ENCODE measurements around the gene ARSB. TPM values are rescaled to one million over a fixed set of nuclear protein-coding genes. Genes with fewer than 3 reads are reported as not detected.
"Not testable (repeated sequence)": the region's sequence is repeated elsewhere in the genome, so short reads cannot be mapped to it uniquely, and the experiment has no call there.

The ARSB gene
- total and polyA plus RNA-seq, 2 donors (not counting 1 experiment from before 2014, with no cell fraction given), result 4.6 to 9.8 TPM

DNA sequence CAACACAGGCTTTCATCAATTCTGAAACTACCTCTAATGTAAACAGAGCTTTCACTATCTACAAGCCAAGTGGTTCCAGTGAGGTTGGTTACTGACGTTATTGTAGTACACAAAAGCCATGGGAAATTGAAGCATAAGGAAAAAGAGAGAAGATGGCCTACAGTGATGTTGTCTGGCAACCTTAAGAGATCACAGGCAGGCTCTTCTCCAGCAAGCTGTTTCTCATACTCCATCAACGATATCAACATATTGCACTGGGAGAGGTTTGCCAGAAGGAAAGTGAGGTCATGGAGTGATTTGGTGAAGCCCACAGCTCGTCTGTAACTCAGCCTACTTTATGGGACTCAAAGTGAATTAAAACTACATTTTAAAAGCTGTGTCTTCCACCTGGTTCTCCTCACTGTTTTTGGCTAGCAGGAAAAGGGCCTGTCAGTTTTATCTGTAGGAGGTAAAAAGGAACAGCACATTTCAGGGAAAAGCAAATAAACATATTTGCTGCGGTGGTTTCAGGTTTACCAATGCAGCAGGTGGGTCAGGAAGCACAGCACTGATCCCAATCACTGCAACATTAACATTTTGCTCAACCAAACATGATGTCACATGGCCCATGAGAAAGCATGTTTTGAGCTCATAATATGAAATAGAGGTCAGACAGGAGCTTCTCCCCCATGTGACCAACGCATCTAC lies 72.9 kb downstream of the ARSB start:
- no peak overlapping the region for H3K27ac Mint-ChIP-seq
- H3K4me3 Mint-ChIP-seq, result no peak overlapping the region
- TF ChIP-seq, protein P1, sequence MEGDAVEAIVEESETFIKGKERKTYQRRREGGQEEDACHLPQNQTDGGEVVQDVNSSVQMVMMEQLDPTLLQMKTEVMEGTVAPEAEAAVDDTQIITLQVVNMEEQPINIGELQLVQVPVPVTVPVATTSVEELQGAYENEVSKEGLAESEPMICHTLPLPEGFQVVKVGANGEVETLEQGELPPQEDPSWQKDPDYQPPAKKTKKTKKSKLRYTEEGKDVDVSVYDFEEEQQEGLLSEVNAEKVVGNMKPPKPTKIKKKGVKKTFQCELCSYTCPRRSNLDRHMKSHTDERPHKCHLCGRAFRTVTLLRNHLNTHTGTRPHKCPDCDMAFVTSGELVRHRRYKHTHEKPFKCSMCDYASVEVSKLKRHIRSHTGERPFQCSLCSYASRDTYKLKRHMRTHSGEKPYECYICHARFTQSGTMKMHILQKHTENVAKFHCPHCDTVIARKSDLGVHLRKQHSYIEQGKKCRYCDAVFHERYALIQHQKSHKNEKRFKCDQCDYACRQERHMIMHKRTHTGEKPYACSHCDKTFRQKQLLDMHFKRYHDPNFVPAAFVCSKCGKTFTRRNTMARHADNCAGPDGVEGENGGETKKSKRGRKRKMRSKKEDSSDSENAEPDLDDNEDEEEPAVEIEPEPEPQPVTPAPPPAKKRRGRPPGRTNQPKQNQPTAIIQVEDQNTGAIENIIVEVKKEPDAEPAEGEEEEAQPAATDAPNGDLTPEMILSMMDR (IDR thresholded peaks at IDR 0.05), result no peak
- TF ChIP-seq EZH2 (IDR thresholded peaks at IDR 0.05; ENCODE audit: borderline replicate concordance, insufficient read depth, low read depth, low read length, poor library complexity, severe bottlenecking), result no peak

DNA sequence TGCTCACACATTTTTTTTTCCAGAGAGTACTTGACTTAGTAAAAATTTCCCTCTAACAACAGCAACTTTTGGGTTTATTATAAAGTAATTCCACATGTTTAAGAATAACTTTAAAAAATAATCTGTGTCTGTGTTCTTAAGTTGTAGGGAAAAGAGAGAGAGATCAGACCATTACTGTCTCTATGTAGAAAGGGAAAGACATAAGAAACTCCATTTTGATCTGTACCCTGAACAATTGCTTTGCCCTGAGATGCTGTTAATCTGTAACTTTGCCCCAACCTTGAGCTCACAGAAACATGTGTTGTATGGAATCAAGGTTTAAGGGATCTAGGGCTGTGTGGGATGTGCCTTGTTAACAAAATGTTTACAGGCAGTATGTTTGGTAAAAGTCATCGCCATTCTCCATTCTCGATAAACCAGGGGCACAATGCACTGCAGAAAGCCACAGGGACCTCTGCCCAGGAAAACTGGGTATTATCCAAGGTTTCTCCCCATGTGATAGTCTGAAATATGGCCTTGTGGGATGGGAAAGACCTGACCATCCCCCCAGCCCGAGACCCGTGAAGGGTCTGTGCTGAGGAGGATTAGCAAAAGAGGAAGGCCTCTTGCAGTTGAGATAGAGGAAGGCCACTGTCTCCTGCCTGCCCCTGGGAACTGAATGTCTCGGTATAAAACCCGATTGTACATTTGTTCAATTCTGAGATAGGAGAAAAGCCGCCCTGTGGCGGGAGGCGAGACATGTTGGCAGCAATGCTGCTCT lies 75.7 kb downstream of the ARSB start:
- POLR2A ChIA-PET, result not testable (repeated sequence)

More for the DNA sequence above, 72.9 kb downstream of the ARSB start:
- Mint-ChIP-seq H3K9me3 (ENCODE audit: insufficient read depth) (no peaks in the 10 kb centered on the region), H3K4me1 (peaks cover 28% of the 10 kb centered on the region), H3K27me3 (no peaks in the 10 kb centered on the region)
- WGBS (ENCODE audit: insufficient coverage), result 94% methylated on average over 2 of the region's 5 CpGs
- Histone ChIP-seq H3K4me3 (ENCODE audit: control extremely low read depth in 1 of 5, extremely low read depth in 1 of 5, insufficient read depth in 1 of 5, low read depth in 2 of 5, low read length in 4 of 5) (no peak overlapping the region), H2AFZ (ENCODE audit: insufficient read depth, low read depth, low read length, poor library complexity, severe bottlenecking) (no peak overlapping the region), H3K9ac (ENCODE audit: low read length) (no peak overlapping the region), H3K27ac (ENCODE audit: low read length in 2 of 2) (no peak overlapping the region), H3K79me2 (ENCODE audit: control insufficient read depth, insufficient read depth, low read length) (no peaks in the 10 kb centered on the region), H3K4me2 (replicated peaks; ENCODE audit: low read depth, low read length, poor library complexity, severe bottlenecking) (no peak overlapping the region), H4K20me1 (ENCODE audit: control insufficient read depth, insufficient read depth, low read length, poor library complexity, severe bottlenecking) (no peaks in the 10 kb centered on the region), H3K27me3 (replicated peaks in 1 of 4; ENCODE audit: control extremely low read depth in 1 of 4, control insufficient read depth in 3 of 4, insufficient read depth in 4 of 4, low read length in 3 of 4) (no peaks in the 10 kb centered on the region), H3K9me3 (ENCODE audit: control extremely low read depth in 1 of 3, control insufficient read depth in 2 of 3, insufficient read depth in 1 of 3, low read length in 2 of 3) (no peaks in the 10 kb centered on the region), H3K4me1 (ENCODE audit: control insufficient read depth in 2 of 2, insufficient read depth in 2 of 2, low read length in 2 of 2) (peaks cover 15 to 18% of the 10 kb centered on the region in 2 donors), H3K36me3 (replicated peaks in 1 of 2; ENCODE audit: control extremely low read depth in 1 of 2, control insufficient read depth in 1 of 2, extremely low read depth in 1 of 2, insufficient read depth in 2 of 2, low read length in 1 of 2) (no peaks in the 10 kb centered on the region)
- intact Hi-C loops (cut with micrococcal nuclease), result no loop called here
- DNase-seq, result no peak
- no peak for ATAC-seq (ENCODE audit: low read depth)
- ChIA-PET CTCF (interaction anchor here (0.6 to 1.2 kb wide), 4 partner anchors 12 to 375 kb away, joined by 3 to 4 read pairs (median 3); no protein-coding TSS in a partner anchor), POLR2A (no interaction called here)

More for the DNA sequence above, 75.7 kb downstream of the ARSB start:
- H3K9me3 ChIP-seq (ENCODE audit: control extremely low read depth in 1 of 3, control insufficient read depth in 2 of 3, insufficient read depth in 1 of 3, low read length in 2 of 3); H3K79me2 ChIP-seq (ENCODE audit: control insufficient read depth, insufficient read depth, low read length); H4K20me1 ChIP-seq (ENCODE audit: control insufficient read depth, insufficient read depth, low read length, poor library complexity, severe bottlenecking); H3K4me3 ChIP-seq (ENCODE audit: control extremely low read depth in 1 of 5, extremely low read depth in 1 of 5, insufficient read depth in 1 of 5, low read depth in 2 of 5, low read length in 4 of 5); H3K27me3 ChIP-seq (replicated peaks in 1 of 4; ENCODE audit: control extremely low read depth in 1 of 4, control insufficient read depth in 3 of 4, insufficient read depth in 4 of 4, low read length in 3 of 4); ATAC-seq (ENCODE audit: low read depth); intact Hi-C loops (cut with micrococcal nuclease); H3K27ac Mint-ChIP-seq; H3K36me3 ChIP-seq (replicated peaks in 1 of 2; ENCODE audit: control extremely low read depth in 1 of 2, control insufficient read depth in 1 of 2, extremely low read depth in 1 of 2, insufficient read depth in 2 of 2, low read length in 1 of 2); DNase-seq; H3K9ac ChIP-seq (ENCODE audit: low read length); H3K4me3 Mint-ChIP-seq; H3K4me2 ChIP-seq (replicated peaks; ENCODE audit: low read depth, low read length, poor library complexity, severe bottlenecking); H3K27ac ChIP-seq (ENCODE audit: low read length in 2 of 2); H3K27me3 Mint-ChIP-seq; H2AFZ ChIP-seq (ENCODE audit: insufficient read depth, low read depth, low read length, poor library complexity, severe bottlenecking); H3K9me3 Mint-ChIP-seq (ENCODE audit: insufficient read depth): not testable (repeated sequence)
- H3K4me1 ChIP-seq (ENCODE audit: control insufficient read depth in 2 of 2, insufficient read depth in 2 of 2, low read length in 2 of 2), result peaks cover 37 to 38% of the 10 kb centered on the region in 2 donors
- 100% methylated on average over 2 of the region's 9 CpGs for WGBS (ENCODE audit: insufficient coverage)
- CTCF ChIA-PET, result interaction anchor here (1.7 to 2.1 kb wide), 2 partner anchors 11 to 23 kb away, joined by 5 to 6 read pairs; no protein-coding TSS in a partner anchor
- H3K4me1 Mint-ChIP-seq, result peaks cover 52% of the 10 kb centered on the region
